CD4-positive, alpha-beta T cell treated with Interleukin-17A for 1 hour (primary cell): ENCODE data around the gene ATP5IF1.
A peak's percentile ranks its signal among the peaks of the same experiment; 100 is the strongest.

Experiments
- DNase-seq: peaks from one replicate; pipeline ENCODE4 v3.0.0-alpha.2; 2020

ATP5IF1 gene

GRCh38 chr1:28239004-28239403 is 3.1 kb downstream of the ATP5IF1 start:
- no peak for DNase-seq

- DNase-seq = no peak
Observed at GRCh38 chr1:28240024-28240423, 4.1 kb downstream of the ATP5IF1 start.

GRCh38 chr1:28241638-28242241 is 5.8 kb downstream of the ATP5IF1 start:
- DNase-seq = no peak

GRCh38 chr1:28243685-28244311 is 7.9 kb downstream of the ATP5IF1 start:
- DNase-seq = peak; percentile 52

GRCh38 chr1:28244549-28245251 is 8.8 kb downstream of the ATP5IF1 start:
- no peak for DNase-seq

- DNase-seq = peak; percentile 90
Observed at GRCh38 chr1:28246427-28246832, 10.5 kb downstream of the ATP5IF1 start.

GRCh38 chr1:28247612-28248272 is 11.8 kb downstream of the ATP5IF1 start:
- no peak for DNase-seq

GRCh38 chr1:28248273-28249012 is 12.5 kb downstream of the ATP5IF1 start:
- peak; percentile 88 for DNase-seq

GRCh38 chr1:28249013-28249865 is 13.3 kb downstream of the ATP5IF1 start:
- DNase-seq = peak; percentile 31

- DNase-seq = no peak
Observed at GRCh38 chr1:28249866-28250295, 14.0 kb downstream of the ATP5IF1 start.

- DNase-seq = peak; percentile 79
Observed at GRCh38 chr1:28256197-28256827, 20.4 kb downstream of the ATP5IF1 start.

- no peak for DNase-seq
Observed at GRCh38 chr1:28257736-28258135, 21.8 kb downstream of the ATP5IF1 start.

- DNase-seq = no peak
Observed at GRCh38 chr1:28258628-28259251, 22.8 kb downstream of the ATP5IF1 start.

- peak; percentile 99 for DNase-seq
Observed at GRCh38 chr1:28259252-28259933, 23.5 kb downstream of the ATP5IF1 start, which contains the start of gene SESN2. TSS of gene SESN2 (plus strand) at chr1:28259518. CDS start at chr1:28259848, 330 bp downstream.

- DNase-seq = peak; percentile 32
Observed at GRCh38 chr1:28259934-28260802, 24.2 kb downstream of the ATP5IF1 start.

- DNase-seq = no peak
Observed at GRCh38 chr1:28260803-28261174, 24.9 kb downstream of the ATP5IF1 start.

- DNase-seq = no peak
Observed at GRCh38 chr1:28264897-28265296, 29.0 kb downstream of the ATP5IF1 start.

- no peak for DNase-seq
Observed at GRCh38 chr1:28265577-28265976, 29.7 kb downstream of the ATP5IF1 start.

GRCh38 chr1:28266920-28267322 is 31.0 kb downstream of the ATP5IF1 start:
- DNase-seq = no peak
